Transverse colon (tissue), 4 donors: ENCODE data around the gene CILP2.

Experiments
- EP300 ChIP-seq: sonication (generic); formaldehyde crosslinking; IDR thresholded peaks from one replicate; pipeline ENCODE4 v1.6.1; 2017; ENCODE audit warnings: antibody characterized with exemption, low read depth
- POLR2A ChIP-seq: fragments of 450-650 bp; IDR thresholded peaks from one replicate; pipeline ENCODE4 v1.6.1; 2016; ENCODE audit warnings: antibody characterized with exemption, mild to moderate bottlenecking, moderate library complexity
- POLR2AphosphoS5 ChIP-seq, 3 donors: sonication (generic); formaldehyde crosslinking; IDR thresholded peaks; one replicate each; pipeline ENCODE4 v1.6.1; 2016; ENCODE audit warnings: antibody characterized with exemption in 3 of 3
- TF ChIP-seq, protein P1 (sequence below), 5 experiments: fragments of 200-600 bp in 3 of 5; fragments of 450-650 bp in 2 of 5; sonication (generic) in 3 of 5; IDR thresholded peaks; 1 replicate in 2 of 5; 2 replicates in 3 of 5; pipeline ENCODE4 v1.5.1; 2016 to 2017; ENCODE audit warnings: antibody characterized with exemption in 5 of 5, inconsistent platforms in 3 of 5, mild to moderate bottlenecking in 2 of 5, moderate library complexity in 1 of 5

DNA sequence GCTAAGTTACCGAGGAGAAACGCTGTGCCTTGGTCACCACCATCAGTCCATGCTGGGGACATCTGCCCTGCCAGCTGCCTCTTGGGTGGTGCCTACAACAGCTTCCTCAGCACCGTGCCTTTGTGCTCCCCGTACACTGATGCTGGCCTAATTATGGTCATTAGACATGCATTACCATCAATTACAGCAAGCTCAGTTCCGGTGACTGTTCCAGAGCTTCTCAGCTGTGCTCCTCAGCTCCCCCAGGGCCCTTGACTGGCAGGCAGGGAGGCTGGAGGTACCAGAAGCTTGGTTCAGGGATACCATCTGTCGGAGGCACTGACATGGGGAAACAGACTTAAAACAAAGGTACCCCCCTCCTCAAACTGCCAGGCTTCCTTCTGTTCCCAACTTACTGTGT, 40.2 kb downstream of the CILP2 start:
- TF ChIP-seq POLR2A (no peak), EP300 (no peak), POLR2AphosphoS5 (IDR thresholded peaks at IDR 0.05) (no peak)
- TF ChIP-seq, protein P1, sequence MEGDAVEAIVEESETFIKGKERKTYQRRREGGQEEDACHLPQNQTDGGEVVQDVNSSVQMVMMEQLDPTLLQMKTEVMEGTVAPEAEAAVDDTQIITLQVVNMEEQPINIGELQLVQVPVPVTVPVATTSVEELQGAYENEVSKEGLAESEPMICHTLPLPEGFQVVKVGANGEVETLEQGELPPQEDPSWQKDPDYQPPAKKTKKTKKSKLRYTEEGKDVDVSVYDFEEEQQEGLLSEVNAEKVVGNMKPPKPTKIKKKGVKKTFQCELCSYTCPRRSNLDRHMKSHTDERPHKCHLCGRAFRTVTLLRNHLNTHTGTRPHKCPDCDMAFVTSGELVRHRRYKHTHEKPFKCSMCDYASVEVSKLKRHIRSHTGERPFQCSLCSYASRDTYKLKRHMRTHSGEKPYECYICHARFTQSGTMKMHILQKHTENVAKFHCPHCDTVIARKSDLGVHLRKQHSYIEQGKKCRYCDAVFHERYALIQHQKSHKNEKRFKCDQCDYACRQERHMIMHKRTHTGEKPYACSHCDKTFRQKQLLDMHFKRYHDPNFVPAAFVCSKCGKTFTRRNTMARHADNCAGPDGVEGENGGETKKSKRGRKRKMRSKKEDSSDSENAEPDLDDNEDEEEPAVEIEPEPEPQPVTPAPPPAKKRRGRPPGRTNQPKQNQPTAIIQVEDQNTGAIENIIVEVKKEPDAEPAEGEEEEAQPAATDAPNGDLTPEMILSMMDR (IDR thresholded peaks at IDR 0.05): no peak
